ENCODE measurements around the gene TRAPPC3L.

The TRAPPC3L gene

DNA sequence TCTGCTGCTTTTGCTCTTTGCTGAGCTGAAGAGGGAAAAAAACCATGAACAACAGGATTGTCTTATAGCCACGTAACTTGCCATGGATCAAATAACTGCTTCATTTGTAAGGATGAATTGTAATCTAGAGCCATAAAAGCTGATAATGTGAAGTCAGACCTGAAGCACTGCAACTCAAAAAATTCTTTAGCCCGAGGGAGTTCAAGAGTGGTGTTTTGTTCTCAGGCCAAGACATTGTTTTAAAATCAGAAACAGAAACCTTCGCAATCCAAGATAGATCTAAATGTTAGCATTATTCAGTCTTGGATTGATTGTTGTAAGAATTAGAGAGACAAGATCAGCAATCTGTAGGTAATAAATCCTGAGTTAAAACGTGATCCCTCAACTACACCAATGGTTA lies at the start of gene TRAPPC3L:
Gene TRAPPC3L, minus strand, starts transcription at position 34 of the 400 bp plus-strand sequence. CDS start 170 bp downstream, outside the sequence.
- DNase-seq, result no peak

DNA sequence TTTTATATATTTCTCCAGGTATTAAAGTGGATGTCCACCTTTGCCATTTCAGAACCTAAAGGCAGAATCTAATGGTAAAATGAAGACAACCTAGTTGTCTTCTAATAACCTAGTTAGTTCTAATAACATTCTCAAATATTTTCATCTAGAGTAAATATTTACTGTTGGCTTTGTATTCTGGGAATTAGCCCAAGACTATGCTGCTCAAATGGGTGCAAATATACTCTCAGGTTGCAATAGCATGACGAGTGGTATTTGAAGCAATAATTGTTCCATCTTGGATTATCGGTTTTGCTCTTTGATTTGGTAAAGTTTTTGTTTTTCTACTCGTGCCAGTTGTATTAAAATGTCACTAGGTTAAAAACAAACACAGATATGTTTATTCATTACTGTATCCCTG lies 49.8 kb upstream of the TRAPPC3L start:
- no peak for DNase-seq

DNA sequence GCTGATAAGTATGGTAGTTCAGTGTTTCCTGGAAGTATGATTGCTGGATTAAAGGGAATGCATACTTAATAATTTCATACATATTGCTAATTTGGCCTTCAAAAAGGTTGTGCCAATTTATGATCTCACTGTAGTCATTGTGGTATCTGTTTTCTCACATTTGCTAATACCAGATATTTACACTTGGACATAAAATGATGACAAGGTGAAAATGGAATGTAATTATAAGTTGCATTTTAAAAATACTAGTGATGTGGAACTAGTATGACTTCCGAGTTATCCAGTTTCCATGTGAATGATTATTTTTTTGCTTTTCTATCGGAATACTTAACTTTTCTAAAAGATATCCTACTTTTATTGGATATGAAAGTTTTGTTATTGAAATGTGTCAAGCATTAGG lies 41.3 kb upstream of the TRAPPC3L start:
- DNase-seq, result no peak

DNA sequence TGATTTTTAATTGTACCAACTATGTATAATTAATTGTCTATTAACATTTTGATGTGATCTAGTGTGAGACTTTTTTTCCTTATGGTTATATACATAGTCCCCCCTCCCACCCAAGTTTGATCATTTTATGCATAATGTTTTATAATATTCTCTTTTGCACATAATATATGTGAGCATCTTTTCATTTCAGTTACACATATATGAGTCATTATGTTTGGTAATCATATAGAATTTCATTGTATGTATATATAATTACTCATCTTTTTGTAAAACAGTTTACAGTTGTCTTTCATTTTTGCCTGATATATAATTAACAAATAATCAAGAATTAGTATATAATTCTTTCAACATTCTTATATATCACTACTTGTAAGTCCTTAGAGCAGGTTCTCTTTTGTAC lies 40.8 kb upstream of the TRAPPC3L start:
- no peak for DNase-seq

DNA sequence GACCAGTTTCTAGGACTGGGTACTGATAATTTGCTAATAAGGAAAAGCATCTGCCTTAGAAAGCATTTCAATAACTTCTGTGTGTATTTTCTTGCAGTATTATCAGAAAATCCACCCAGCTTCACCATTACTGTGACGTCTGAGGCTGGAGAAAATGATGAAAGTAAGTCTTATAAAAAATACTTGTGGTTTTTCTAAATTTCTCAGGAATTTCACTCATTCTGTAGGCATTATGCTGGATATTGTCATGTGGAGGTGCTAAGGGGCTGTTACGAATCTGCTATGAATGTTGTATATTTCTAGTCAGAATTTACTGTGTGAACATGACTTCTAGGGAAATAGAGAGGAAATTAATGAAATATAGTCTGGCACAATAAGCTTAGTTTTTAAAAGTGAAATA lies 34.7 kb upstream of the TRAPPC3L start:
- no peak for DNase-seq

DNA sequence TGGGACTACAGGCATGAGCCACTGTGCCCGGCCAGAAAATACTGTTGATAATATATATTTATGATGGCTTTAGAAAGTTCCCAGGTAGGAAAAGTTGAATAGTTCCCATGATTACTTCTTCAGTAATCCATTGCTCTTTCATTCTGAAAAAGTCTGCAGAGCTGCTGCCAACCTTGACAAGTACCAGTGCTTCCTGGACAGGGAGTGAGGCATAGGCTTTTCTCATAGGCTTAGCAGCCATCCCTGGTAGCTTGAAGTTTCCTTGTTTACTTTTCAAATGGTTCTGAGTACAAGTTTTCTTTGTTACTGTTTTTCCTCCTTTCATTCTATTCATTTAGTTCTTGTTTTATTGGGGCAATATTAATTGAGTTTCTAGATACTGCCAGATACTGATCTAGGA lies 33.7 kb upstream of the TRAPPC3L start:
- no peak for DNase-seq

DNA sequence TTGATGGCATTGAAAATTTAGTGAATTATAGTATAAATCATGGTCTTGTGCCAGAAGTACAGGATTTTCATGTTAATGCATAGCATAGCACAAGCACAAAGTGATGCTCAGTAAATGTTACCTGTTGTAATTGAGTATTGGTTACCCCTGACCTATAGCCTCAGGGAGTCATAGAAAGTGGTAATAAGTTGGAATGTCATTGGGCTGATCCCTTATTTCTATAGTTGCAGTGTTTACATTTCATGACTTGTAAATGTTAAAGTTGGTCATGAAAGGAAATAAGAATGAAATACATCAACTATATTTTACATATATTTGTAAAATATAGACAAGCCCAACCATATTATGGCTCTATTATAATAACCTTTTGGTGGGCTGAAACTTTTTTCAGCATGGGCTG lies 32.9 kb upstream of the TRAPPC3L start:
- DNase-seq, result no peak

DNA sequence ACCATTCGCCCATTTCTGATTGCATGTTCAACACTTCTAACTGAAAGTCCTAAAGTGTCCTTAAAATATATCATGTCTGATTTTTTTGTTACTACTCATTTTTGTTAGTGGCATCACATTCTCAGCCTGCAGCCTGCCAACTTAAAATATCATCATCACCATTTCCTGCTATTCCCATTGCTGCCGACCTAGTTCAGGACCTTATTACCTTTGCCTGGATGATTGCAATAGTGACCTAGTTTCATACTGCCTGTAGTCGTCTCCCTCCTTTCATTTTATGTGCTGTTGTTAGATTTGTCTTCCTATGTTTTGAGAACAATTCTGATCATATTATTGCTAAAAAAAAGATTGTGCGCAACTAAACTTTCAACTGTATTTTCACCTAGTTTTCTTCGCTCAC lies 32.0 kb upstream of the TRAPPC3L start:
- no peak for DNase-seq

DNA sequence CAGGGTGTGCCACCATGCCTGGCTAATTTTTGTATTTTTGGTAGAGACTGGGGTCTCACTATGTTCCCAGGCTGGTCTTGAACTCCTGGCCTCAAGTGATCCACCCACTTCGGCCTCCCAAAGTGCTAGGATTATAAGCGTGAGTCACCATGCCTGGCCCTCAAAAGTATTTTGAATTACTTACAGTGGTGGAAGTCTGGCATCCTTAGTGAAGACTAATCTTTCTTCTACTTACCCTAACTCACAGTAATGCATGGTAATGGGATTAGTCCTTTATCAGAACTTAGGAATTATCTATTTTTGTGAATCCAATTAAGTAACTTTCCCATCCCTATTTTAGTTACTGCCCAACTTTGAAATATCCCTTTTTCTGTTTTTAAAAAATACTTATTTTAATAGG lies 29.7 kb upstream of the TRAPPC3L start:
- no peak for DNase-seq

DNA sequence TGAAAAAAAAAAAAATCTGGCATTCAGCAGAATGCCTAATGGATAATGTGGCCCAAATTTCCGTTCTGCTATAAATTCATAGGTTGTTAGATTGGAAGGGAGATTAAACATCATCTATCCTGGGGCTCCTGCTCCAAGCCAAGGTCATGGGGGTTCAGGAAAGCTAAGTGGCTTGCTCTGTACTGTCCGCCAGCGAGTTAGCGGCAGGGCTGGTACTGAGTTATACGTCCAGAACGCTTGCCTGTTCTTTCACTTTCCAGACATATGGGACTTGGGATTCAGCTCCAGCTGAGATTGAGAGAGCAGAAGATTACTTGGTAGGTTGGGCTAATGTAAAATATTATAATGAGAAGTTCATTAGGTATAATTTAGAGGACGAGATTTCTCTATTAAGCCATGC lies 26.7 kb upstream of the TRAPPC3L start:
- DNase-seq, result peak; percentile 27

DNA sequence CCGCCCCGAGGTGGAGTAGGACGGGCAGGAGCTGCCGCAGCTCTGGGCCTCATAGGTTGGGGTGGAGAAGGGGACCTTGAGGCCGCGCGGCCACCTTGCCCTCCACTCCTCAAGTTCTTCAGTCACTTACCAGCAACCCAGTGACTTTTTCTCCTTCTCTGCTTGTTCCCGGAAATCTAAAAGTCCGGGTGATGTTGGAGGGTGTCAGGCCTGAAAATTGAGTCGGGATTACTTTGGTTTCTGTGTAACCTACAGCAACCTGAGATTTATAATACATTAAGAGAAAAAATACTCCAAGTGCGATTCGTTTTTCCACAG lies 26.2 kb upstream of the TRAPPC3L start:
- DNase-seq, result no peak

DNA sequence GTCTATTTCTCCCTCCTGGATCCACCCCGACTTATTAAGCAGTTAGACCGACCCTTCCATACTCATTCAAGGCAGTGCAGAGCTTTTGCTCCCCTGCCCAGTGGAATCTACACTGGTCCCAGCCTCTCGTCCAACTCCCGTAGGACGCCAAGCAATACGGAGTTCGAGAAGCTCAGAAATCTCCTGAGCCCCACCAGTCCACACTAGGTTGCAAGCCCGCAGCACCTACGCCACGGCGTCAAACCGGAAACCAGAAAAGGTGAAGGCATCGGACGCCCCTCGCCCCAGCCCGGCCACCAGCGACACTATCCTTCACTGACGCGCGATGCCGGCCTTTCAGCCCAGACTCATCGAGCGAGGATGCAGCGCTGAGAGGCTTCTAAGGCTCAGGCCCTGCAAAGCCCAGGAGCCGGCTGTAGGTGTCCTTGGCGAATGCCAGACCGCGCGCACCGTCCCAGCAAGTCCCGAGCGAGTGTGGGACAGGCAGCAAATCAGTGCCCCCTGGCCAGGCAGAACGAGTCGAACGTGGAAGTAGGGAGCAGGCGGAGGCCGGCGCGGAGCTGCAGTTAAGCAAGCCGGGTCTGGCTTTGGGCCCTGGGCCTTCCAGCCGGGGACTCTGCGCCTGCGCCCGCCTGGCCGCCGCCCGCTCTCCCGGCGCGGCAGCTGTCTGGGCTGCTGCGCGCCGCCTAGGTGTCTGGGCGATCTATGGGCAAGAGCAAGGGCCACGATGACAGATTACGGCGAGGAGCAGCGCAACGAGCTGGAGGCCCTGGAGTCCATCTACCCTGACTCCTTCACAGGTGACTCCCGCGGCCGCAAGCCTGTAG lies 25.6 kb upstream of the TRAPPC3L start, which contains the start of gene RWDD1:
Gene RWDD1, plus strand, starts transcription at position 649 of the 827 bp plus-strand sequence. Its CDS starts 79 bp downstream, at position 728.
- DNase-seq, result peak; percentile 99

DNA sequence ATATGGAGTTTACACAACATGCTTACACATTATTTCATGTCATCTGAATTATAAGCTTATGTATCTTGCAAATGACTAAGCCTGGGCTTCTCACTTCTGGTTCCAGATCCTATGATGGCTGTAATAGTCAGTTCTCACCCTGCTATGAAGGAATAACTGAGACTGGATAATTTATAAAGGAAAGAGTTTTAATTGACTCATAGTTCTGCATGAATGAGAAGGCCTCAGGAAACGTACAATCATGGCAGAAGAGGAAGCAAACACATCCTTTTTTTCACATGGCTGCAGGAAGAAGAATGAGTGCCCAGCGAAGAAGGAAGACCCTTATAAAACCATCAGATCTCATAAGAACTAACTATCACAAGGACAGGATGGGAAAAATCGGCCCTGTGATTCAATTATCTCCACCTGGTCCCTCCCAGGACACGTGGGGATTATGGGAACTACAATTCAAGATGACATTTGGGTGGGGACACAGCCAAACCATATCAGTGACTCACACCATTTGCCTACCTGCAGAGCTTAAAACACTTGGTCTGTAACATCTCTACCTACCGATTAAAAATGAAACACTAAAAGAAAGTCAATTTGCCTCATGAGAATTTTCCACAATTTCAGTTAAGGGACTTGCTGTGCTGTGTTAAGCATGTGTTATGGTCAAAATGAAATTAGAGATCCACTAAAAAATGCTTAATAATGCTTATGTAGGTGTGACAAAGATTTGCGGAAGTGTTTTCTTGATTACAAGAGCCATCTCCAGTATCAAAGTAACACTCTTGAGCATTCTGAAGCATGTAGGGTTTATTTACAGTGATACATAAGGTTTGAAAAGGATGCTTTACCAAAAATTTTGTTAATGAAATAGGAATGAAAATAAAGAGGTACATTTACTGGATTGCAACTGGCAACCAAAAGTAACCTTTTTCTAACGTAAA lies 23.6 kb upstream of the TRAPPC3L start:
- no peak for DNase-seq

DNA sequence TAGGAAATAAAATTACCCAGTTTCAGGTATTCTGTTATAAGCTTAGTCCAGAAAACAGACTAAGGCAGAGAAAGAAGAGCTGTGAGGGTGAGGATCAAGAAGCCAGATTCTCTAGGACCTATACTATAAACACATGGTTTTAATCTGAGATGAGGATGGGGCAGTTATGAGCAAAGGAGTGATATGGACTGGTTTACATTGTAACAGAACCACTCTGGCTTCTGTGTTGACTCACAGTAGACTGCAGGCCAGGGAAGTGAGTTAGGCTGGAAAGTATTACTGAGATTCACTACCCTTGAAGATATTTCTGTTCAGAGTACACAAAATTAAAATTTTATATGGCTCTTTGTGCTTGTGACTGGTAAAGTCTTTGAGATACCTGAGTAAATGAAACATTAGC lies 22.6 kb upstream of the TRAPPC3L start:
- no peak for DNase-seq

DNA sequence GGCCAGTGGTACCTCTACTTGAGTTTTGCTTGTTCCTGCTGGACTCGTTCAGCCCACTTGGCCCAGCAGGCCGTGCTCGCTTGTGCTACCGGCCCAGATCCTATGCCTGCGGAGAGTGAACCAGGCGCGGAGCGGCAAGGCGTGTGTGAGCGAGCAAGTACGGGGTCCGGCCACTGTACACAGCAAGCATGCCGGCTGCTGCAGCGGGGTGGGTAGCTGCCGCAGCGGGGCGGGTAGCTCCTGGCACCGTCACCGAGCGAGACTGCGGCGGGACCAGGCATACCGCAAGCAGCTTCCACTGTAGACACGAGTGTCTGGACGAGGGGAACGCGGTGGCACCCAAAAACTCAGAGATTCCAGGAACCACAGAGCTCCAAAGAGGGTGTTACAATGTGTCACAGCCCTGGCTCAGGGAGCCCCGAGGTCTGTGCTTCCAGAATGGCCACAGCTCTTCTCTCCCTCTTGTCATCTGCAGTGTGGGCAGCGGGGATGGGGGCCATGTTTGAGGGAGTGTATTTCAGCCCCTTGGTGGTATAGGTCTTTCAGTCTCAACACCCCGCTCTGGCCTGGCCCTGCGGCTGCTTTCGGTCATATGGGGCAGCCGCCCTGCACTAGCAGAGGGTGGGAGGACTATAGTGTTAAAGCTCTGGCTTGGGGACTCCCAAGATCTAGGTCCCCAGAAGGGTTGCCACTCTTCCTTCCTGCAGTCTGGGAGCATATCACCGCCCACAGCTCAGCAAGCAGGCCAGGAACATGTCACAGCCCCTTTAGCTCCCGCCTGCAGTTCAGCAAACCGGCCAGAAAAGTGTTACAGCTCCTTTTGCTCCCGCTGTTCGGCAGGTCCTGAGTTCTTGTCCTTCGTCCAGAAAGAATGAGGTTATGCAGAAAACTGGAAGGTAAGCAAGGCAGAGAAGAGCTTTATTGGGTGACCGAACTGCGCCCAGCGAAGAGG lies 19.7 kb upstream of the TRAPPC3L start:
- DNase-seq, result no peak

DNA sequence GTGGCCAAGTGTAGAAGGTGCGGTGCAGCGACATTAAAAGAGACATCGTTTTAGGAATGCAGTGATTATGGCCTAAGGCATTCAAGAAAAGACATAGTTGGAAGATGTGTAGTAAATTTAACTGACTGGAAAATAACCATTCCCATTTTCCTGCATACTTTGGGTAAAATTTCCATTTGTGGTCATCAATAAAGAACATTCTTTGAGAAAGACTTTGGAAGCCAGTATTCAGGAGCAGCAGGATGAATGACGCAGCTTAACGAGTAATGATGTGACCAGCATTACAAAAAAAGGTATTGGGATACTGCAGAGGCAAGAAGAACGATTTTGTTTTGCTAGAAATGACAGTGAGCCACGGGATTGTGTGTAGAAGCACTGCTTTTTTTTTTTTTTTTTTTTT lies 18.8 kb upstream of the TRAPPC3L start:
- no peak for DNase-seq

DNA sequence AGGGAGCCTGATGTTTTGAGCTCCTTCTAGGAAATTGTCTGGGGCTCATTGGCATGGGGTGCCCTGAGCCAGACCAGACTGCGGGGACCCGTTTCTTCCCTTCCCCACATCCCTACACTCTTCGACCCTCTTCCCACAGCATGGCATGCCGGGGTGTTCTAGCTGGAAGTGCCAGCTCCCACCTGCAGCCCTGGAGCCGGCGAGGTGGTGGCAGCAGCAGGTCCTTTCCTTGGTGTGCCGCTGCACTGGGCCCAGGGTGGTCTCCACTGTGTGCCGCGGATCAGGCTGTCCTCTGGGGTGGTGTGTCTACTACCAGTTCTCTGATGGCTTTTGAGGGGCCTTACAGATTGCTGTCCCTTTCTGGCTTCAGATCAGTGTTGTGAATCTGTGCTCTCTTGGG lies 18.3 kb upstream of the TRAPPC3L start:
- no peak for DNase-seq

DNA sequence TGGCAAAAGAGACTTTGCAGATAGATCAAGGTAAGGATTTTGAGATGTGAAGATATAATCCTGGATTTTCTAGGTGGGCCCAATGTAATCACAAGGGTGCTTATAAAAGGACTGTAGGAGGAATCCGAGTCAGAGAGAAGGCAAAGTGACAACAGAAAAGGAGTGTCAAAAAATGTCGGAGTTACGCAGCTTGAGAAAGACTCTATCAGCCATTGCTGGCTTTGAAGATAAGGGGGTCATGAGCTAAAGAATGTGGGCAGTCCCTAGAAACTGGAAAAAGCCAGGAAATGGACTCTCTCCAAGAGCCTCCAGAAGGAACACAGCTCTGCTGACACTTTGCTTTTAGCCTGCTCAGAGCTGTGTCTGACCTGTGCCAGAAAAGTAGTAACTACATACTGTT lies 17.1 kb upstream of the TRAPPC3L start:
- no peak for DNase-seq

DNA sequence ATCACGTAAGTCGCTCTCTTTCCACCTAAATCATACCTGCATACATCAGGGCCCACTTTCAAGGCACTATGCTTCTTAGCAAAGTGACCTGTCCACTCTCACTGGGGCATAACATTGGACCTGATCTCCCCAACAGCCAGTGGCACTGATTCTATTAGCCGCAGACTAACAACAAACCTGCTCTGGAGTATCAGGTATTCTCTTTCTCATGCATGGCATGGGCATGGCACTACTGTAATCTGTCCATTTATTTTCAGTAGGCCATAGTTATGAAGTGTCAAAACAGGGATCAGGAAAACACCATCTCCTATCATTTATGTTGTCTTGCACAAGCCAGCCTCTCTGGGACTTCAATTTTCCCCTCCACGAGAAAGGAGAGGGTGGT lies 16.5 kb upstream of the TRAPPC3L start:
- DNase-seq, result no peak

DNA sequence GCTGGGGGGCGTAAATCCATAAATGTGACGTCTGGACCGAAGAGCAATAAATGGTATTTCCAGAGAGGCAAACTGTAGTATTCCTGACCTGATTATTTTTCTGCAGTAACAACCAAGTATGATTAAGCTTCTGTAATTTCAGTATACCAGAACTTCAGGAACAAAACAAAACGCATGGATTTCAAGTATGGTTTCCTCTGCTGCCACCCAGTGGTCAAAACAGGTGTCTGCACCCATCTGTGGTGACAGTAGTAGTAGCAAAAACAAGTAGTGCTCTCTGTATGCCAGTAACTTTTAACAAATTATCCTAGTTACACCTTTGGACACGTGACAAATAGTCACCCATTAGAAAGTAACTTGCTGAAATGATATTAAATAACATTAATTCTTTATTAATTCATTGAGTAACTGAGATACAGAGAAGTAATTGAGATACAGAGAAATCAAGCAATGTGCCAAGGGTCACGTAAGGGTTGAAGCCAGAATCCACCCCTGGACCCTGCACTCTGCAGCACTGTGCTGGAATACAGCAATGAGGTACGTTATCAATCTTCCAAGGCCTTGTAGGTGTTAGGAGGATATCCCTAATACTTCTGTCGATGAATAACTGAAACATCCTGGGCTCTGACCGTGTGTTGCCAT lies 16.0 kb upstream of the TRAPPC3L start:
- peak; percentile 75 for DNase-seq

DNA sequence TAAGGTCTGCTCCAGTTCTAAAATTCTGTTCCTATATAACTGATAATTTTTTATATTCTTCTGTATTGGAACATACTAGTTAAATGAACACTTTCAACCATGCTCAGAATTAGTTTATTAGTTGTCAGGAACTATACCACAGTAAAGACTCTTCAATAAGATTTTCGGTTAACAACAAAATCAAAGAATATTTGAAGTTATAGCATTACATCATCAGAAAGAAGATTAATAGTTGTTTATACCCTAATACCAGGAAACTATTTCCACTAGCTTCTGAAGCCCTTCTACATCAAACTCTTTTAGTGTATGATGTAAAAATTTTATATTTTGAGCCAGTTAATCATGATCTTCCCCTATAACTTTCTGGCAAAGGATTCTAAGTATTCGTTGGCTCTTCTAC lies 14.6 kb upstream of the TRAPPC3L start:
- no peak for DNase-seq

DNA sequence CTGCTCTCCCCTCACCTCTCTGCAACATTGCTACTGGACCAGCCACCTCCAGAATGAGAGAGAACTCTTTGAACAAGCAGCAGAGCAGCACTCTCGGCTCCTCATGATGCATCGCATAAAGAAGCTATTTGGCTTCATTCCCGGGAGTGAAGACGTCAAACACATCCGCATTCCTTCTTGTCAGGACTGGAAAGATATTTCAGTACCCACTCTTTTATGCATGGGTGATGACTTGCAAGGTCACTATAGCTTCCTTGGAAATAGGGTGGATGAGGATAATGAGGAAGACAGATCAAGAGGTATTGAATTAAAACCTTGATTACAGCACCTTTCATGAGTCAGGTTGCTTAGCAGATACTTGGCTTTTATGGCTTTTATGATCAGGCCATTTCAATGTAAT lies 12.4 kb upstream of the TRAPPC3L start:
- DNase-seq, result no peak

All from activated CD4-positive, alpha-beta T cell treated with anti-CD3 and anti-CD28 coated beads, Interleukin-2, Interleukin-6, amounts not matched to agents 100 ng/mL and 50 ng/mL, durations not matched to agents 16 hours and 8 hours (primary cell).